Right lobe of liver (tissue), 4 donors: ENCODE data around the gene SLC39A1.

Experiments used
- POLR2A ChIP-seq: fragments of 450-650 bp; IDR thresholded peaks from one replicate; pipeline ENCODE4 v1.6.1; 2017; ENCODE audit warnings: antibody characterized with exemption, mild to moderate bottlenecking
- TF ChIP-seq, protein P1 (sequence below), 4 donors: fragments of 200-600 bp in 3 of 4; fragments of 450-650 bp in 1 of 4; IDR thresholded peaks; one replicate each; pipeline versions ENCODE4 v1.5.1 to v1.8.0; 2016 to 2022; ENCODE audit warnings: antibody characterized with exemption in 4 of 4, mild to moderate bottlenecking in 2 of 4
- donor health status: DM: no; HTN: no; CAD: no.
- donor health status: DM: no; HTN: no; CAD: no.
- donor health status: DM: no; HTN: yes; CAD: no.

DNA sequence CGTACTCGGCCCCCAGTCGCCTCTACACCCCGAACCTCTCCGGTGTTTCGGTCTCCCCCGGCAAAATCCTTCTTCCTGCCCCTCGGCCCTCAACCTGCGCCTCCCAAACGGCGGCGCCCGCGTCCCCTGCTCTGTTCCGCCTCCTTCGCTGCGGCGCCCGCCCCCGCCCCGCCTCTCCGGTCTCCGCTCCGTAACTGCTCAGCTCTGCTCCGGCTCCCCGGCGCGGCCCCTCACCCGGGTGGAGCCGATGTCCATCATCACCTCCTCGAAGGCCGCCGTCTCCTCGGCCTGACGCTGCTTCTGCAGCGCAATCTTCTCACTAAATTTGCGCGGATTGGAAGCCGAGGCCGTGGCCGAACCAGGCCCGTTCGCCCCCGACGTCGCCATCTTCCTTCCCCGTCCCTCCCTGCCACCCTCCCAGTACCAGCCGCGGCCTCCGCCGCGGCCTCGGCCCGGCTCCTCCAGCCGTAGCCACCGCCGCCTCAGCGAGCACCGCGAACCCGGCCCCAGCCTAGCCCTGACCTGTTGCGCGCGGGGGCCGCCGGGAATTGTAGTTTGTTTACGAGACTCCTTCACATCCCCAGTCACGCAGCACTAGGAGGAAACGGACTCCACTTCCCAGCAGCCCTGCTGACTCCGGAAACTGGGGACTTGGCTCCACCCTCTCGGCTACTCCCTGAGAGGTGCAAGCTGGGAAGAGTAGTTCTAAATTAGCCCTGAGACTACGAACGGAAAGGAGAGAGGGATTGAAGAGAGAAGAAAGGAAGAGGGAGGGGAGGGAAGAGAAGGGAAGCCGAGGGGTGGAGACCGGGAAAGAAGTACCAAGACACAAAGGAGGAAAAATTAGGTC lies 5.0 kb downstream of the SLC39A1 start, which contains the start of gene CRTC2:
- peak; percentile 58 for TF ChIP-seq POLR2A
- TF ChIP-seq, protein P1, sequence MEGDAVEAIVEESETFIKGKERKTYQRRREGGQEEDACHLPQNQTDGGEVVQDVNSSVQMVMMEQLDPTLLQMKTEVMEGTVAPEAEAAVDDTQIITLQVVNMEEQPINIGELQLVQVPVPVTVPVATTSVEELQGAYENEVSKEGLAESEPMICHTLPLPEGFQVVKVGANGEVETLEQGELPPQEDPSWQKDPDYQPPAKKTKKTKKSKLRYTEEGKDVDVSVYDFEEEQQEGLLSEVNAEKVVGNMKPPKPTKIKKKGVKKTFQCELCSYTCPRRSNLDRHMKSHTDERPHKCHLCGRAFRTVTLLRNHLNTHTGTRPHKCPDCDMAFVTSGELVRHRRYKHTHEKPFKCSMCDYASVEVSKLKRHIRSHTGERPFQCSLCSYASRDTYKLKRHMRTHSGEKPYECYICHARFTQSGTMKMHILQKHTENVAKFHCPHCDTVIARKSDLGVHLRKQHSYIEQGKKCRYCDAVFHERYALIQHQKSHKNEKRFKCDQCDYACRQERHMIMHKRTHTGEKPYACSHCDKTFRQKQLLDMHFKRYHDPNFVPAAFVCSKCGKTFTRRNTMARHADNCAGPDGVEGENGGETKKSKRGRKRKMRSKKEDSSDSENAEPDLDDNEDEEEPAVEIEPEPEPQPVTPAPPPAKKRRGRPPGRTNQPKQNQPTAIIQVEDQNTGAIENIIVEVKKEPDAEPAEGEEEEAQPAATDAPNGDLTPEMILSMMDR (IDR thresholded peaks at IDR 0.05), result no peak
